Measurements from ENCODE around the gene KDM3B.

The KDM3B gene

DNA sequence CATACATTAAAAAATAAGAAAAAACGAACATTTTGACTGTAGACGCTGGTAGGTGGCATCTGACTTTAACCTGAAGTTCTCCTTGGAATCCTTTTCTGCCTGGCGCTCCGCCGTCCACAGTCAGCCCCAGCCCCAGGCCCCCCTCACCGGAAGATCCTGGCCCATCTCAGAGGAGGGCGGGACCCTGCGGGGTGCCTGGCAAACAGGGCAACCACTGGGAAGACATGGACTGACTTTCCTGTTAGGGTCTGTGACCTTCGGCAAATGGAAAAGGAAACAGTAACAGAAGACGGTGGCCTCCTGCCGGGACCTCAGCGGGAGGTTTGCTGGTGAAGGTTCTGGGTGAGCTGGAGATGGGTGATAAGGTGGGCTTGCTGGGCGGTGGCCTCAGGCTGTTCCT is 101.1 kb downstream of the KDM3B start:
- TF ChIP-seq CTCF (IDR thresholded peaks at IDR 0.05; ENCODE audit: poor library complexity, severe bottlenecking), result no peak
- H3K4me1 ChIP-seq (ENCODE audit: insufficient read depth, poor library complexity, severe bottlenecking), result no peaks in the 10 kb centered on the region
- ATAC-seq (ENCODE audit: low read depth), result no peak

DNA sequence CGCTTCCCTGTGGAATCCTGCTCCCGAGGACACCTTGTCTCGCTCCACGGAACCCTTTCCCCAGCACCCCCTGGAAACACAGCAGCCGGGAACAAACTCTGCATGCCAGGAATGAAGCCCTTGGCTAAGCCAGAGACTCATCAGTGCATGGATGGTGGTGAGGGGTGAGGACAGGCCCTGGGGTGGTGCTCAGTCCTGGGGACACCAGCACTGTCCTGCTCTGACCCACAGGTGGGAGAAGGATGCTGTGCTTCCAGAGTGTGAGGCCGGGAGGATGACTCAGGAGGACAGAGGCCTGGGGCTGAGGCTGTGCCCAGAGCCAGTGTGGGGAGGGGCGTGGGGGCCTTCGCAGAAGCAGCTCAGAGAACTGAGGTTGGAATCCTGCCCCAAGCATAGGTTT is 101.6 kb downstream of the KDM3B start:
- no peak for ATAC-seq (ENCODE audit: low read depth)
- Histone ChIP-seq H3K27me3 (ENCODE audit: insufficient read depth, poor library complexity, severe bottlenecking) (no peaks in the 10 kb centered on the region), H3K9me3 (ENCODE audit: severe bottlenecking) (no peaks in the 10 kb centered on the region), H3K36me3 (ENCODE audit: low read depth) (no peaks in the 10 kb centered on the region), H3K27ac (ENCODE audit: poor library complexity, severe bottlenecking) (no peak overlapping the region), H3K4me3 (ENCODE audit: severe bottlenecking) (no peak overlapping the region), H3K4me1 (ENCODE audit: insufficient read depth, poor library complexity, severe bottlenecking) (no peaks in the 10 kb centered on the region)
- TF ChIP-seq CTCF (IDR thresholded peaks at IDR 0.05; ENCODE audit: poor library complexity, severe bottlenecking), result no peak
- DNase-seq (ENCODE audit: low spot score), result peak; percentile 61

More for the DNA sequence above, 101.1 kb downstream of the KDM3B start:
- Histone ChIP-seq H3K27me3 (ENCODE audit: insufficient read depth, poor library complexity, severe bottlenecking) (no peaks in the 10 kb centered on the region), H3K27ac (ENCODE audit: poor library complexity, severe bottlenecking) (no peak overlapping the region), H3K4me3 (ENCODE audit: severe bottlenecking) (no peak overlapping the region), H3K36me3 (ENCODE audit: low read depth) (no peaks in the 10 kb centered on the region), H3K9me3 (ENCODE audit: severe bottlenecking) (no peaks in the 10 kb centered on the region)
- peak; percentile 47 for DNase-seq (ENCODE audit: low spot score)

- no peaks in the 10 kb centered on the region for H3K4me1 ChIP-seq (ENCODE audit: insufficient read depth, poor library complexity, severe bottlenecking)
- peak; percentile 6 for DNase-seq (ENCODE audit: low spot score)
- no peak overlapping the region for H3K27ac ChIP-seq (ENCODE audit: poor library complexity, severe bottlenecking)
- TF ChIP-seq CTCF (IDR thresholded peaks at IDR 0.05; ENCODE audit: poor library complexity, severe bottlenecking), result no peak
- no peaks in the 10 kb centered on the region for H3K27me3 ChIP-seq (ENCODE audit: insufficient read depth, poor library complexity, severe bottlenecking)
- ATAC-seq (ENCODE audit: low read depth), result no peak
- no peaks in the 10 kb centered on the region for H3K9me3 ChIP-seq (ENCODE audit: severe bottlenecking)
- no peaks in the 10 kb centered on the region for H3K36me3 ChIP-seq (ENCODE audit: low read depth)
- no peak overlapping the region for H3K4me3 ChIP-seq (ENCODE audit: severe bottlenecking)
These were observed 102.9 kb downstream of the KDM3B start for GRCh38 chr5:138455232-138455930.

GRCh38 chr5:138457531-138458275 is 105.2 kb downstream of the KDM3B start:
- TF ChIP-seq CTCF (IDR thresholded peaks at IDR 0.05; ENCODE audit: poor library complexity, severe bottlenecking), result no peak
- Histone ChIP-seq H3K9me3 (ENCODE audit: severe bottlenecking) (no peaks in the 10 kb centered on the region), H3K27ac (ENCODE audit: poor library complexity, severe bottlenecking) (no peak overlapping the region), H3K4me1 (ENCODE audit: insufficient read depth, poor library complexity, severe bottlenecking) (no peaks in the 10 kb centered on the region), H3K27me3 (ENCODE audit: insufficient read depth, poor library complexity, severe bottlenecking) (no peaks in the 10 kb centered on the region), H3K36me3 (ENCODE audit: low read depth) (no peaks in the 10 kb centered on the region), H3K4me3 (ENCODE audit: severe bottlenecking) (no peak overlapping the region)
- DNase-seq (ENCODE audit: low spot score) (no peak), ATAC-seq (ENCODE audit: low read depth) (no peak)

GRCh38 chr5:138458384-138458783 is 105.9 kb downstream of the KDM3B start:
- H3K9me3 ChIP-seq (ENCODE audit: severe bottlenecking), result no peaks in the 10 kb centered on the region
- no peaks in the 10 kb centered on the region for H3K4me1 ChIP-seq (ENCODE audit: insufficient read depth, poor library complexity, severe bottlenecking)
- H3K27ac ChIP-seq (ENCODE audit: poor library complexity, severe bottlenecking), result no peak overlapping the region
- ATAC-seq (ENCODE audit: low read depth) (no peak), DNase-seq (ENCODE audit: low spot score) (no peak)
- no peak overlapping the region for H3K4me3 ChIP-seq (ENCODE audit: severe bottlenecking)
- no peaks in the 10 kb centered on the region for H3K27me3 ChIP-seq (ENCODE audit: insufficient read depth, poor library complexity, severe bottlenecking)
- H3K36me3 ChIP-seq (ENCODE audit: low read depth), result no peaks in the 10 kb centered on the region
- no peak for TF ChIP-seq CTCF (IDR thresholded peaks at IDR 0.05; ENCODE audit: poor library complexity, severe bottlenecking)
